Measurements from ENCODE around the gene PLXNA4. TPM values are rescaled to one million over a fixed set of nuclear protein-coding genes. Genes with fewer than 3 reads are reported as not detected.

PLXNA4 gene
- total RNA-seq, 4 donors from 2014 or later: 0.49 to 7.1 (median 2.0) TPM

GRCh38 chr7:132134814-132135445 is 441.3 kb downstream of the PLXNA4 start:
- Histone ChIP-seq H3K9me3 (no peaks in the 10 kb centered on the region), H3K27me3 (peaks cover 0 to 91% (median 0%) of the 10 kb centered on the region in 4 donors), H3K4me3 (no peak overlapping the region), H3K4me1 (no peaks in the 10 kb centered on the region), H3K27ac (no peak overlapping the region), H3K36me3 (no peaks in the 10 kb centered on the region)
- intact Hi-C loops (cut with DNase I): no loop called here
- WGBS, 2 donors: 66 to 91% methylated on average over 5 of the region's 5 CpGs
- no peak for DNase-seq
- no peak for TF ChIP-seq POLR2A (IDR thresholded peaks at IDR 0.05)
- TF ChIP-seq, protein P1, sequence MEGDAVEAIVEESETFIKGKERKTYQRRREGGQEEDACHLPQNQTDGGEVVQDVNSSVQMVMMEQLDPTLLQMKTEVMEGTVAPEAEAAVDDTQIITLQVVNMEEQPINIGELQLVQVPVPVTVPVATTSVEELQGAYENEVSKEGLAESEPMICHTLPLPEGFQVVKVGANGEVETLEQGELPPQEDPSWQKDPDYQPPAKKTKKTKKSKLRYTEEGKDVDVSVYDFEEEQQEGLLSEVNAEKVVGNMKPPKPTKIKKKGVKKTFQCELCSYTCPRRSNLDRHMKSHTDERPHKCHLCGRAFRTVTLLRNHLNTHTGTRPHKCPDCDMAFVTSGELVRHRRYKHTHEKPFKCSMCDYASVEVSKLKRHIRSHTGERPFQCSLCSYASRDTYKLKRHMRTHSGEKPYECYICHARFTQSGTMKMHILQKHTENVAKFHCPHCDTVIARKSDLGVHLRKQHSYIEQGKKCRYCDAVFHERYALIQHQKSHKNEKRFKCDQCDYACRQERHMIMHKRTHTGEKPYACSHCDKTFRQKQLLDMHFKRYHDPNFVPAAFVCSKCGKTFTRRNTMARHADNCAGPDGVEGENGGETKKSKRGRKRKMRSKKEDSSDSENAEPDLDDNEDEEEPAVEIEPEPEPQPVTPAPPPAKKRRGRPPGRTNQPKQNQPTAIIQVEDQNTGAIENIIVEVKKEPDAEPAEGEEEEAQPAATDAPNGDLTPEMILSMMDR (IDR thresholded peaks at IDR 0.05): no peak

DNA sequence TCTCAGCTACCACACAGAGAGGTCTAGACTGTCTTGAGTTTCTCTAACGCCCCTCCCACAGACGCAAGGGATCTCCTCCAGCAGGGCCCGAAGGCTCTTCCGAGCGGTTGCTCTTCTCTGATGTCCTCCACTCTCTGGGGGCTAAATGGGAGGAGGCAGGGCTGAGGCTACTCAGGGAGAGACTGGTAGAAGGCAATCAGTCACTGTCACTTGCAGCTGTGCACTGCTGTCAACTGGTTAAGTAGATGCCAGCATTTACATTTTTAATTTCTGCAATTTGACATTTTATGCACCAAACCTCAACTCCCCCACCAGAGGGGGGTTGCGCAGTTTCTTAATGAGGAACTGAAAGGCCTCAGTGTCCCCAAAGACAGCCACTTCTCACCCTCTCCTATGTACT is 442.8 kb downstream of the PLXNA4 start:
- TF ChIP-seq, protein P1 (IDR thresholded peaks at IDR 0.05): no peak
- no peak for TF ChIP-seq POLR2A (IDR thresholded peaks at IDR 0.05)
- H3K4me3 ChIP-seq: no peak overlapping the region
- DNase-seq: no peak
- H3K36me3 ChIP-seq: peaks cover 0 to 4% (median 0%) of the 10 kb centered on the region in 3 donors
- no peaks in the 10 kb centered on the region for H3K4me1 ChIP-seq
- no peaks in the 10 kb centered on the region for H3K9me3 ChIP-seq
- intact Hi-C loops (cut with DNase I): no loop called here
- peaks cover 0 to 92% (median 0%) of the 10 kb centered on the region in 4 donors for H3K27me3 ChIP-seq
- 98 to 100% methylated on average over 5 of the region's 6 CpGs for WGBS, 2 donors
- no peak overlapping the region for H3K27ac ChIP-seq

DNA sequence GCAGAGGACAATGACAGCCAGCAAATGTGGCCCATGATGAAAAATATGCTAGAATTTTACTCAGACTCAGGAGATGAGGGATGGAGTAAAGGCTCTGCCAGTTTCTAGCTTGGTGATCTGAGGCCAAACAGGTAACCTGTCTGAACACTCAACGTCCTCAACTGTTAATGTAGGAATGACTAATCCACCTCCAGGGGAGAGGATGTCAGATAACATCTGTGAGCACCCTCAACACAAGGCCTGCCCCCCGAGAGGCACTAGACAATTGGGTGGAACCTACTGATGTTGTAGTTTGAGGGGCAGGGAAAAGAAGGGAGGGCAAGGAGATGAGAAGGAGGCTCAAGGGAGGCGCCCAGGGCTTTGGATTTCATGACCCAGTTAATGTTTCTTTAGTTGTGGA is 445.1 kb downstream of the PLXNA4 start:
- no peak overlapping the region for H3K27ac ChIP-seq
- H3K9me3 ChIP-seq: no peaks in the 10 kb centered on the region
- H3K36me3 ChIP-seq: peaks cover 0 to 4% (median 0%) of the 10 kb centered on the region in 3 donors
- TF ChIP-seq, protein P1 (IDR thresholded peaks at IDR 0.05): no peak
- TF ChIP-seq POLR2A (IDR thresholded peaks at IDR 0.05): no peak
- H3K27me3 ChIP-seq: peaks cover 0 to 85% (median 0%) of the 10 kb centered on the region in 4 donors
- no peaks in the 10 kb centered on the region for H3K4me1 ChIP-seq
- intact Hi-C loops (cut with DNase I): no loop called here
- H3K4me3 ChIP-seq: no peak overlapping the region
- 37 to 60% methylated on average over 3 of the region's 3 CpGs for WGBS, 2 donors
- DNase-seq: no peak

- H3K9me3 ChIP-seq: no peaks in the 10 kb centered on the region
- DNase-seq: no peak
- peaks cover 0 to 79% (median 0%) of the 10 kb centered on the region in 4 donors for H3K27me3 ChIP-seq
- intact Hi-C loops (cut with DNase I): no loop called here
- H3K36me3 ChIP-seq: peaks cover 0 to 4% (median 0%) of the 10 kb centered on the region in 3 donors
- H3K4me3 ChIP-seq: no peak overlapping the region
- TF ChIP-seq, protein P1 (IDR thresholded peaks at IDR 0.05): no peak
- TF ChIP-seq POLR2A (IDR thresholded peaks at IDR 0.05): no peak
- H3K27ac ChIP-seq: no peak overlapping the region
- 42 to 77% methylated on average over 2 to 3 of the region's 5 CpGs for WGBS, 2 donors
- no peaks in the 10 kb centered on the region for H3K4me1 ChIP-seq
Observed at GRCh38 chr7:132130497-132130896, 445.8 kb downstream of the PLXNA4 start.

GRCh38 chr7:132125872-132126595 is 450.2 kb downstream of the PLXNA4 start:
- Histone ChIP-seq H3K36me3 (peaks cover 0 to 4% (median 0%) of the 10 kb centered on the region in 3 donors), H3K4me3 (no peak overlapping the region), H3K27me3 (peaks cover 0 to 69% (median 0%) of the 10 kb centered on the region in 4 donors), H3K27ac (no peak overlapping the region), H3K9me3 (no peaks in the 10 kb centered on the region), H3K4me1 (no peaks in the 10 kb centered on the region)
- 87% methylated on average over 11 of the region's 12 CpGs for WGBS, 2 donors
- DNase-seq: no peak
- intact Hi-C loops (cut with DNase I): no loop called here
- no peak for TF ChIP-seq POLR2A (IDR thresholded peaks at IDR 0.05)
- TF ChIP-seq, protein P1 (IDR thresholded peaks at IDR 0.05): no peak
